ENCODE measurements around the gene TLE2.

GRCh38 chr19:3019211-3019854, 9.7 kb downstream of the TLE2 start:
- TF ChIP-seq EZH2 (IDR thresholded peaks at IDR 0.05; ENCODE audit: borderline replicate concordance, low read depth, low read length, severe bottlenecking) (no peak), CTCF (IDR thresholded peaks at IDR 0.05; ENCODE audit: borderline replicate concordance, extremely low read depth, low read length, poor library complexity, severe bottlenecking) (no peak)

Data from DND-41 (cell line).